ENCODE data around the gene RNF39.

Gene RNF39

DNA sequence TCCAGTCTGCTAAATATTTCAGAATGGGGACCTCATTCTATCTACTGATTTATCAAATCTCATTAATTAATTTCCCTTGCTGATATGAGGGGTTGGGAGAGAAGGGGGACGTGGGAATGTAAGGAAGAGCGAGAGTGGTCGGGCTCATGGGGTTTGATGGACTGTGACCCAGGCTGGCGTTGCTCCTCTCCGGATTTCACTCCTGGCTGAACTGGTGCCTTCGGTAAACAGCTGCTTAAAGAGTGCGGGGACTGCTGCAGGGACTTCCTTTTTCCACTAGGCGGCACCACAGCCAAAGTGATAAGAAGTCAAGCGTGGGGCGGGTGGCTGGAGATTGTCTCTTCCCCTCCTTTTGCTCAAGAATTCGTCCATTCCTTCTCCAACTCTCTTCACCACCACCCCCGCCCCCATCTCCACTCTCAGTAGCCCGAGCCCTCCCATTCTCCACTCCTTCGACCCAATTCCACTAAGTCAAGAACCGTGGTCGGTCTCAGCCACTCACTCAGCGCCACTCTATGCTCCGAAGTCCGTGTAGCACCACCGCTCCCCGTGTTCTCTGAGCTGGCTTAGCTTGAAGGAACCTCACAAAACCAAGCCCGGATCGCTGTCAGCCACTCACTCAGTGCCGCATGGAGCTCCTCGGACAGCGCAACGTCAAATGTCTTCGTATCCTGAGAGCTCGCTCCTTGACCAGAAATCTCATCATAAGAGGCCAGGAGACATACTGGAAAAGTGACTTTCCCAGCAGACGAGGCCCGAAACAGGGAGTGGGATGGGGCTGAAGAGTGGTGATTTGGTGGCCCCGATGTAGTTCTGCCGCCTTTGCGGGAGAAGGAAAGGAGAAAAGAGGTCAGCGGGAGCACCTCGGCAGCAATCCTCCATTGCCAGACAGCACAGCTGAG, 27.7 kb upstream of the RNF39 start:
- no peaks in the 10 kb centered on the region for H3K9me3 ChIP-seq (ENCODE audit: control insufficient read depth, low read depth, low read length)
- H3K27ac ChIP-seq (ENCODE audit: low read length): no peak overlapping the region
- H3K4me3 ChIP-seq (ENCODE audit: low read length): peak overlapping the region; percentile 33
- H3K4me1 ChIP-seq (ENCODE audit: control insufficient read depth, low read depth, low read length): peaks cover 17% of the 10 kb centered on the region
- no peak overlapping the region for H3K9ac ChIP-seq (ENCODE audit: low read length)
- H3K36me3 ChIP-seq (ENCODE audit: control insufficient read depth, low read depth, low read length): no peaks in the 10 kb centered on the region
- H3K27me3 ChIP-seq (ENCODE audit: control insufficient read depth, insufficient read depth, low read length): peaks cover 69% of the 10 kb centered on the region

DNA sequence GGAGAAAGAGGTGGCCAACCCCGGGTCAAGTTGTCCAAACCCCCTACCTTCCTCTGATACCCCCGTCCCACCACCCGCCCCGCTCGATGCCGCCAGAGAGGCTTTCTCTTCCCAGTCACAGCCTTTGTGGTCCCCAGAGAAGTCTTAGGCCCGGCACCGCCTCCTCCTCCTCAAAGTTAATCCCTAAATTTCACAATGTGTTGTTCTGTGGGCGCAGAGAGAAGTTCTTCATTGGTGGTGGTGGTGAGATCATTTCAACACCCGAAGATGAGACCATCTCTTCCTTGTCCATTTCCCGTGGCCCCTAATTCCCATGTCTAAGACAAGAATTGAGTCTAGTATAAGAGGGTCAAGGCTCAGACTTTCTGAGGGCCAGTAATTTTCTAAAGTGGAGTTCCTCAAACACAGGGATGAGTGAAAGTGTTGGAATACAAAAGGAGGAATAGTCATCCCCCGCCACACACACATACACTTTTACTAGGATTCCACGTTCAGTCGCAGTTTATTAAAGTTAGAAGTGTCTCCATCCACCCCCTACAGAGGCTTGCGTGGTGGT, 26.9 kb upstream of the RNF39 start:
- Histone ChIP-seq H3K27ac (ENCODE audit: low read length) (no peak overlapping the region), H3K9ac (ENCODE audit: low read length) (no peak overlapping the region), H3K4me1 (ENCODE audit: control insufficient read depth, low read depth, low read length) (peaks cover 17% of the 10 kb centered on the region), H3K9me3 (ENCODE audit: control insufficient read depth, low read depth, low read length) (no peaks in the 10 kb centered on the region), H3K27me3 (ENCODE audit: control insufficient read depth, insufficient read depth, low read length) (peaks cover 77% of the 10 kb centered on the region), H3K4me3 (ENCODE audit: low read length) (peak overlapping the region; percentile 66), H3K36me3 (ENCODE audit: control insufficient read depth, low read depth, low read length) (no peaks in the 10 kb centered on the region)

- peaks cover 84% of the 10 kb centered on the region for H3K27me3 ChIP-seq (ENCODE audit: control insufficient read depth, insufficient read depth, low read length)
- peaks cover 17% of the 10 kb centered on the region for H3K4me1 ChIP-seq (ENCODE audit: control insufficient read depth, low read depth, low read length)
- no peaks in the 10 kb centered on the region for H3K36me3 ChIP-seq (ENCODE audit: control insufficient read depth, low read depth, low read length)
- no peaks in the 10 kb centered on the region for H3K9me3 ChIP-seq (ENCODE audit: control insufficient read depth, low read depth, low read length)
- no peak overlapping the region for H3K27ac ChIP-seq (ENCODE audit: low read length)
- H3K9ac ChIP-seq (ENCODE audit: low read length): no peak overlapping the region
- peak overlapping the region; percentile 66 for H3K4me3 ChIP-seq (ENCODE audit: low read length)
Observed at GRCh38 chr6:30101444-30102413, 26.2 kb upstream of the RNF39 start.

- peaks cover 17% of the 10 kb centered on the region for H3K4me1 ChIP-seq (ENCODE audit: control insufficient read depth, low read depth, low read length)
- H3K27me3 ChIP-seq (ENCODE audit: control insufficient read depth, insufficient read depth, low read length): peaks cover 88% of the 10 kb centered on the region
- no peaks in the 10 kb centered on the region for H3K9me3 ChIP-seq (ENCODE audit: control insufficient read depth, low read depth, low read length)
- H3K9ac ChIP-seq (ENCODE audit: low read length): peak overlapping the region; percentile 0
- no peaks in the 10 kb centered on the region for H3K36me3 ChIP-seq (ENCODE audit: control insufficient read depth, low read depth, low read length)
- H3K27ac ChIP-seq (ENCODE audit: low read length): no peak overlapping the region
- H3K4me3 ChIP-seq (ENCODE audit: low read length): peak overlapping the region; percentile 66
Observed at GRCh38 chr6:30100585-30101443, 25.2 kb upstream of the RNF39 start.

- peak overlapping the region; percentile 66 for H3K4me3 ChIP-seq (ENCODE audit: low read length)
- no peak overlapping the region for H3K9ac ChIP-seq (ENCODE audit: low read length)
- no peak overlapping the region for H3K27ac ChIP-seq (ENCODE audit: low read length)
- H3K9me3 ChIP-seq (ENCODE audit: control insufficient read depth, low read depth, low read length): no peaks in the 10 kb centered on the region
- H3K36me3 ChIP-seq (ENCODE audit: control insufficient read depth, low read depth, low read length): no peaks in the 10 kb centered on the region
- peaks cover 17% of the 10 kb centered on the region for H3K4me1 ChIP-seq (ENCODE audit: control insufficient read depth, low read depth, low read length)
- peaks cover 88% of the 10 kb centered on the region for H3K27me3 ChIP-seq (ENCODE audit: control insufficient read depth, insufficient read depth, low read length)
Observed at GRCh38 chr6:30100154-30100553, 24.6 kb upstream of the RNF39 start.

DNA sequence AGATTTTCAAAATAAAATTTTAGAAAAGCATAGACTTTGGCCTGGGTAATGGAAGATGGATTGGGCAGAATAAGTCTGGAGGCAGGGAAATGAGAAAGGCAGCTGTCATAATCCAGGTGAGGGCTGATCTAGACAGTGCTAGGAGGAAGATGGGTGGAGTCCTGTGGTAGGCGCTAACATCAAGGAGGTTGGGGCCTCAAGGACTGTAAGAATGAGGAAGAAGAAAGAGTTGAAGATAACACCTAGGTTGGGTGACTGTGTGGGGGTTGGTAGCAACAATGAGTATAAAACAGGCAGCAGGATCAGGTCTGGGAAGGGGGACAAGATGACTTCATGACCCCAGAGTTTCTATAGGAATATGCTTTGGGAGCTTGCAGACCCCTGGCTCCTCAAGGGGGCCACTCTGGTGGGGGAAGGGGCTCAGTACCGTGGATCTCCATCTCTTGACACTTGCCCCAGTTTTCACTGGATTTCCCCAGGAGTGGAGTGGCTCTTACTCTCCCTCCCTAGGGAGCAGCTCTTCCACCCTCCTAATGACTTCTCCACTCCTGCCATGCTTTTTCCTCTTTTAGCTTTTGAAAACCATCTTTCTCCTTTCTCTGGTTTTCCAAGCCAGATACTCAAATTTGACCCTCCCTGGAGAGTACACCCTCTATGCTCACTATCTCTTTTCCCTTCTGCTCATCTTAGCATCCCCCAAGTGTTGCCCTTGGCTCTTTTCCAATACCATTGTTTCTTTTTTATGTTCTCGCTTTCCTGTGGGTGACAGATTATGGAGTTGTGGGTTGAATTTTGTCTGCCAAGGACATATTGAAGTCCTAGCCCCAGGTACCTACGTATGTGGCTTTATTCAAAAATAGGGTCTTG, 22.6 kb upstream of the RNF39 start:
- H3K27me3 ChIP-seq (ENCODE audit: control insufficient read depth, insufficient read depth, low read length): peaks cover 68% of the 10 kb centered on the region

DNA sequence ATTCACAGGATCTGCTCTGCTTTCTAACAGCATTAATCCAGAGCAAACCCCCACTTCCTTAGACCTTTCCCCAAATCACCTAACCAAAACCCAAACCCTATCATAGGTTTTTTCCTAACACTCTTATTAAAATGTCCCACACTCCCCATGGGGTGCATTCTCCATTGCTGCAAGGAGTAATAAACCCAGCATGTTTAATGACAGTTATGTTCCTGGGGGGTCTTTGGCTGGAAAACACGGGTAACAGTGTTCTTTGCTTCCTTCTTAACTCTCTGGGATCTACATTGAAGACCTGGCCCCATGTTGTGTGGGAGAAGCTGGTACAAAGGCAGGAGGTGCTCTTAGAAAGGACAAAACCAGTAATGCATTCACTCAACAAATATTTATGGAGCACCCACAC, 21.3 kb upstream of the RNF39 start:
- Histone ChIP-seq H3K9me3 (ENCODE audit: control insufficient read depth, low read depth, low read length) (no peaks in the 10 kb centered on the region), H3K27ac (ENCODE audit: low read length) (no peak overlapping the region), H3K27me3 (ENCODE audit: control insufficient read depth, insufficient read depth, low read length) (peaks cover 55% of the 10 kb centered on the region), H3K9ac (ENCODE audit: low read length) (no peak overlapping the region), H3K4me1 (ENCODE audit: control insufficient read depth, low read depth, low read length) (peaks cover 17% of the 10 kb centered on the region), H3K4me3 (ENCODE audit: low read length) (no peak overlapping the region), H3K36me3 (ENCODE audit: control insufficient read depth, low read depth, low read length) (no peaks in the 10 kb centered on the region)

More for the DNA sequence above, 22.6 kb upstream of the RNF39 start:
- Histone ChIP-seq H3K4me1 (ENCODE audit: control insufficient read depth, low read depth, low read length) (peaks cover 17% of the 10 kb centered on the region), H3K9ac (ENCODE audit: low read length) (no peak overlapping the region), H3K4me3 (ENCODE audit: low read length) (no peak overlapping the region), H3K36me3 (ENCODE audit: control insufficient read depth, low read depth, low read length) (no peaks in the 10 kb centered on the region), H3K27ac (ENCODE audit: low read length) (no peak overlapping the region), H3K9me3 (ENCODE audit: control insufficient read depth, low read depth, low read length) (no peaks in the 10 kb centered on the region)

GRCh38 chr6:30093951-30094661, 18.5 kb upstream of the RNF39 start:
- Histone ChIP-seq H3K4me3 (ENCODE audit: low read length) (no peak overlapping the region), H3K9ac (ENCODE audit: low read length) (no peak overlapping the region), H3K27ac (ENCODE audit: low read length) (no peak overlapping the region), H3K9me3 (ENCODE audit: control insufficient read depth, low read depth, low read length) (no peaks in the 10 kb centered on the region), H3K36me3 (ENCODE audit: control insufficient read depth, low read depth, low read length) (no peaks in the 10 kb centered on the region), H3K4me1 (ENCODE audit: control insufficient read depth, low read depth, low read length) (no peaks in the 10 kb centered on the region), H3K27me3 (ENCODE audit: control insufficient read depth, insufficient read depth, low read length) (peaks cover 33% of the 10 kb centered on the region)

DNA sequence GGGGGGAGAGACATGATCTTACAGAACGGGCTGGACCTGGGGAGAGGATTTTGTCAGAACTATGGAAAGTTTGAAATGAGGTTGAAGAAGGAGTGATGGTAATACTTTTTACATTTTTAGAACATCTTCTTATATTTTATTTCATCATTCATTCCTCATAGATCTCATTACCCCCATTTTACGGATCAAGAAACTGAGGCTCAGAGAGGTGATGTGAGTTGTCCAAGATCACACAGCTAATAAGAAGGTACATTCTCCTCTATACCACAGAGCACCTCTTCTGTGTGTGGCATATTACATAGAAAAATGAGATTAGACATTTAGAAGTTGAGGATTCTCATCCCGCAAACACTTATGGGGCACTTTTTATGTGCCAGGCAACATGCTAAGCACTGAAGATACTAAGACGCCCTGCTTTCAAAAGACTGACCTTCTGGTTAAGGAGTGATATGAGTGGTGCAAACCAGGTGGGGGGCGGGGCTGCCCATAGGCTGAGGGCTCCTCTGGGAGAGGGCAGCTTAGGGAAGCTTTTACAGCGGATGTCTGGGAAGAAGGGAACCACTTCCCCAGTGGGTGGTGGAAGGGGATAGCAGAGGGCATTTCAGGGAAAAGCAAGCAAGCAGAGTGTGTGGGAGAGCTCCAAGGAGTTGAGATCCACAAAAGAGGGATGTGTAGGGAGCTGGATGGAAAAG, 17.4 kb upstream of the RNF39 start:
- no peak overlapping the region for H3K9ac ChIP-seq (ENCODE audit: low read length)

More for the DNA sequence above, 17.4 kb upstream of the RNF39 start:
- H3K4me1 ChIP-seq (ENCODE audit: control insufficient read depth, low read depth, low read length): no peaks in the 10 kb centered on the region
- H3K4me3 ChIP-seq (ENCODE audit: low read length): no peak overlapping the region
- H3K27me3 ChIP-seq (ENCODE audit: control insufficient read depth, insufficient read depth, low read length): peaks cover 22% of the 10 kb centered on the region
- no peaks in the 10 kb centered on the region for H3K36me3 ChIP-seq (ENCODE audit: control insufficient read depth, low read depth, low read length)
- no peaks in the 10 kb centered on the region for H3K9me3 ChIP-seq (ENCODE audit: control insufficient read depth, low read depth, low read length)
- H3K27ac ChIP-seq (ENCODE audit: low read length): no peak overlapping the region

Measured in iPS-18a (cell line).